CD1c-positive myeloid dendritic cell (primary cell): ENCODE measurements around the gene RARRES2.
A peak's percentile ranks its signal among the peaks of the same experiment; 100 is the strongest.

Source experiments
- DNase-seq: peaks from one replicate; pipeline ENCODE4 v3.0.0-alpha.2; 2016; ENCODE audit errors: extremely low spot score

The RARRES2 gene

GRCh38 chr7:150337659-150338081 is 3.8 kb downstream of the RARRES2 start:
- DNase-seq, result no peak

- DNase-seq, result no peak
Measured at GRCh38 chr7:150337179-150337578, 4.2 kb downstream of the RARRES2 start.

GRCh38 chr7:150336746-150337145 is 4.7 kb downstream of the RARRES2 start:
- DNase-seq, result no peak

- no peak for DNase-seq
Measured at GRCh38 chr7:150335774-150336112, 5.7 kb downstream of the RARRES2 start.

- DNase-seq, result no peak
Measured at GRCh38 chr7:150335108-150335773, 6.2 kb downstream of the RARRES2 start.

GRCh38 chr7:150334108-150334507 is 7.3 kb downstream of the RARRES2 start:
- no peak for DNase-seq

GRCh38 chr7:150333659-150334058 is 7.8 kb downstream of the RARRES2 start:
- no peak for DNase-seq

- DNase-seq, result no peak
Measured at GRCh38 chr7:150332852-150333635, 8.4 kb downstream of the RARRES2 start.

GRCh38 chr7:150330211-150330885 is 11.1 kb downstream of the RARRES2 start:
- no peak for DNase-seq

GRCh38 chr7:150329331-150330120 is 11.9 kb downstream of the RARRES2 start:
- DNase-seq, result no peak

- no peak for DNase-seq
Measured at GRCh38 chr7:150327308-150327707, 14.1 kb downstream of the RARRES2 start.

- peak; percentile 23 for DNase-seq
Measured at GRCh38 chr7:150326657-150327268, 14.7 kb downstream of the RARRES2 start.

- DNase-seq, result no peak
Measured at GRCh38 chr7:150325901-150326300, 15.5 kb downstream of the RARRES2 start.

- peak; percentile 57 for DNase-seq
Measured at GRCh38 chr7:150325110-150325611, 16.3 kb downstream of the RARRES2 start.

- DNase-seq, result no peak
Measured at GRCh38 chr7:150324373-150324961, 17.0 kb downstream of the RARRES2 start.

GRCh38 chr7:150323682-150324372 is 17.6 kb downstream of the RARRES2 start:
- DNase-seq, result no peak

- peak; percentile 41 for DNase-seq
Measured at GRCh38 chr7:150322833-150323681, 18.4 kb downstream of the RARRES2 start, which contains the start of the genes ACTR3C and LRRC61. TSS of gene ACTR3C (minus strand) at chr7:150323545. CDS start at chr7:150295296, 28,249 bp downstream. TSS of gene LRRC61 (plus strand) at chr7:150323355. CDS start at chr7:150336862, 13,507 bp downstream.

- DNase-seq, result peak; percentile 38
Measured at GRCh38 chr7:150322114-150322832, 19.2 kb downstream of the RARRES2 start.

- no peak for DNase-seq
Measured at GRCh38 chr7:150321788-150322113, 19.7 kb downstream of the RARRES2 start.
